Stimulated activated CD8-positive, alpha-beta memory T cell treated with anti-CD3 and anti-CD28 coated beads, Interleukin-15, amount 100 ng/mL, for 24 hours (primary cell): ENCODE data around the gene USP48.
A peak's percentile ranks its signal among the peaks of the same experiment; 100 is the strongest.

ENCODE experiments used
- DNase-seq: peaks from one replicate; pipeline ENCODE4 v3.0.0-alpha.2; 2020; ENCODE audit warnings: low read depth

The USP48 gene

GRCh38 chr1:21668232-21668950 is 114.6 kb downstream of the USP48 start:
- no peak for DNase-seq

- DNase-seq, result no peak
These were observed 115.4 kb downstream of the USP48 start for GRCh38 chr1:21667348-21668231.

- no peak for DNase-seq
These were observed 116.2 kb downstream of the USP48 start for GRCh38 chr1:21666576-21667320.

GRCh38 chr1:21665711-21666575 is 117.0 kb downstream of the USP48 start:
- DNase-seq, result no peak

GRCh38 chr1:21664806-21665588 is 118.0 kb downstream of the USP48 start:
- no peak for DNase-seq

GRCh38 chr1:21663951-21664805 is 118.8 kb downstream of the USP48 start:
- DNase-seq, result no peak

- no peak for DNase-seq
These were observed 119.5 kb downstream of the USP48 start for GRCh38 chr1:21663248-21663950.

GRCh38 chr1:21662426-21663247 is 120.3 kb downstream of the USP48 start:
- DNase-seq, result no peak

- DNase-seq, result no peak
These were observed 121.1 kb downstream of the USP48 start for GRCh38 chr1:21661886-21662285.

GRCh38 chr1:21659924-21660326 is 123.0 kb downstream of the USP48 start:
- no peak for DNase-seq

- DNase-seq, result peak; percentile 70
These were observed 123.6 kb downstream of the USP48 start for GRCh38 chr1:21659099-21659923.

- DNase-seq, result no peak
These were observed 125.3 kb downstream of the USP48 start for GRCh38 chr1:21657456-21658190.

GRCh38 chr1:21655748-21656147 is 127.2 kb downstream of the USP48 start:
- DNase-seq, result no peak

GRCh38 chr1:21655259-21655658 is 127.7 kb downstream of the USP48 start:
- DNase-seq, result no peak

GRCh38 chr1:21654209-21654608 is 128.7 kb downstream of the USP48 start:
- no peak for DNase-seq

- no peak for DNase-seq
These were observed 129.2 kb downstream of the USP48 start for GRCh38 chr1:21653744-21654100.
